Measurements from ENCODE around the gene GPR55. TPM values are rescaled to one million over a fixed set of nuclear protein-coding genes. Genes with fewer than 3 reads are reported as not detected.

The GPR55 gene
- total RNA-seq, 1 donor from 2014 or later = 0.57 TPM

DNA sequence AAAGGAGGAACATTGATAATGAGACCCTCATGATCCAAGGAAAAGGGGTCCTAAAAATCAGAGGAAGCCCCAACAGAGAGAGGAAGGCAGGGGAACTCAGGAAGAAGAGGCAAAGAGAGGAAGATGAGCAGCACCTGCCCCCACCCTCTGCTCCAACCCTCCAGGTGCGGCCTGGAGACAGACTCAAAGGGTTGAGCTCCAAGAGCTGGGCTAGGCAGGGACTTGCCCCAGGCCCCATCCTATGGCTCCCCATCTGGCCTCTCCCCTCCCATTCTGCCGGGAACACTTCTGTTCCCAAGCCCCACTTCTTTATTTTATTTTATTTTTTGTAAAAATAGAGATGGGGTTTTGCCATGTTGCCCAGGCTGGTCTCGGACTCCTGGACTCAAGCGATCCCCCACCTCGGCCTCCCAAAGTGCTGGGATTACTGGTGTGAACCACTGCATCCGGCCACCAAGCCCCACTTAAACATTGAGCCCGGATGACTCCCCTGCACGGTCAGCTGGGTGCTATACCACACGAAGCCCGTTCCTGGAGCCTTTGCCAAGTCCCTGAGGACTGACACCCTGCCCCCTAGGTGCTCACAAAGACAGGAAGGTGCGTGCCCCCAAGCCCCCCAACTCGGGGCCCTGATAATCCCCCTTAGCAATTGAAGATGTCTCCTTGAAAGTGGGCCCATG lies 3.8 kb upstream of the GPR55 start:
- Mint-ChIP-seq H3K4me3 (ENCODE audit: low read depth) (no peak overlapping the region), H3K27me3 (ENCODE audit: low read depth) (peaks cover 17% of the 10 kb centered on the region), H3K9me3 (no peaks in the 10 kb centered on the region), H3K27ac (peak overlapping the region; percentile 15), H3K36me3 (ENCODE audit: low read depth) (no peaks in the 10 kb centered on the region), H3K4me1 (ENCODE audit: low read depth) (peaks cover 29% of the 10 kb centered on the region)
- intact Hi-C loops (cut with micrococcal nuclease) = no loop called here
- no peak for DNase-seq (ENCODE audit: low spot score)

GRCh38 chr2:230927711-230928341 lies 2.8 kb upstream of the GPR55 start:
- no peak for DNase-seq (ENCODE audit: low spot score)
- Mint-ChIP-seq H3K36me3 (ENCODE audit: low read depth) (no peaks in the 10 kb centered on the region), H3K4me1 (ENCODE audit: low read depth) (peaks cover 38% of the 10 kb centered on the region), H3K27ac (no peak overlapping the region), H3K27me3 (ENCODE audit: low read depth) (peaks cover 26% of the 10 kb centered on the region), H3K4me3 (ENCODE audit: low read depth) (no peak overlapping the region), H3K9me3 (no peaks in the 10 kb centered on the region)
- intact Hi-C loops (cut with micrococcal nuclease) = no loop called here

GRCh38 chr2:230925879-230926765 lies 1.1 kb upstream of the GPR55 start:
- no peaks in the 10 kb centered on the region for H3K9me3 Mint-ChIP-seq
- H3K27me3 Mint-ChIP-seq (ENCODE audit: low read depth) = peaks cover 29% of the 10 kb centered on the region
- no peak overlapping the region for H3K27ac Mint-ChIP-seq
- peaks cover 37% of the 10 kb centered on the region for H3K4me1 Mint-ChIP-seq (ENCODE audit: low read depth)
- H3K36me3 Mint-ChIP-seq (ENCODE audit: low read depth) = no peaks in the 10 kb centered on the region
- DNase-seq (ENCODE audit: low spot score) = no peak
- intact Hi-C loops (cut with micrococcal nuclease) = loop anchor here (1.0 to 2.0 kb wide), 3 partner anchors 17 to 32 kb away; no protein-coding TSS in a partner anchor
- H3K4me3 Mint-ChIP-seq (ENCODE audit: low read depth) = no peak overlapping the region

- H3K27ac Mint-ChIP-seq = peak overlapping the region; percentile 78
- intact Hi-C loops (cut with micrococcal nuclease) = loop anchor here (2.0 kb wide), 2 partner anchors 17 to 19 kb away; no protein-coding TSS in a partner anchor
- no peaks in the 10 kb centered on the region for H3K9me3 Mint-ChIP-seq
- H3K27me3 Mint-ChIP-seq (ENCODE audit: low read depth) = peaks cover 31% of the 10 kb centered on the region
- DNase-seq (ENCODE audit: low spot score) = no peak
- H3K36me3 Mint-ChIP-seq (ENCODE audit: low read depth) = no peaks in the 10 kb centered on the region
- H3K4me1 Mint-ChIP-seq (ENCODE audit: low read depth) = peaks cover 43% of the 10 kb centered on the region
- peak overlapping the region; percentile 39 for H3K4me3 Mint-ChIP-seq (ENCODE audit: low read depth)
Observed at GRCh38 chr2:230925443-230925878, 419 bp upstream of the GPR55 start.

GRCh38 chr2:230924092-230924469 lies 961 bp downstream of the GPR55 start:
- no peak for DNase-seq (ENCODE audit: low spot score)
- Mint-ChIP-seq H3K9me3 (no peaks in the 10 kb centered on the region), H3K4me3 (ENCODE audit: low read depth) (peak overlapping the region; percentile 69), H3K27me3 (ENCODE audit: low read depth) (peaks cover 32% of the 10 kb centered on the region), H3K4me1 (ENCODE audit: low read depth) (peaks cover 54% of the 10 kb centered on the region), H3K36me3 (ENCODE audit: low read depth) (no peaks in the 10 kb centered on the region), H3K27ac (peak overlapping the region; percentile 14)
- intact Hi-C loops (cut with micrococcal nuclease) = loop anchor here (1.0 to 2.0 kb wide), 5 partner anchors 15 to 60 kb away; no protein-coding TSS in a partner anchor

DNA sequence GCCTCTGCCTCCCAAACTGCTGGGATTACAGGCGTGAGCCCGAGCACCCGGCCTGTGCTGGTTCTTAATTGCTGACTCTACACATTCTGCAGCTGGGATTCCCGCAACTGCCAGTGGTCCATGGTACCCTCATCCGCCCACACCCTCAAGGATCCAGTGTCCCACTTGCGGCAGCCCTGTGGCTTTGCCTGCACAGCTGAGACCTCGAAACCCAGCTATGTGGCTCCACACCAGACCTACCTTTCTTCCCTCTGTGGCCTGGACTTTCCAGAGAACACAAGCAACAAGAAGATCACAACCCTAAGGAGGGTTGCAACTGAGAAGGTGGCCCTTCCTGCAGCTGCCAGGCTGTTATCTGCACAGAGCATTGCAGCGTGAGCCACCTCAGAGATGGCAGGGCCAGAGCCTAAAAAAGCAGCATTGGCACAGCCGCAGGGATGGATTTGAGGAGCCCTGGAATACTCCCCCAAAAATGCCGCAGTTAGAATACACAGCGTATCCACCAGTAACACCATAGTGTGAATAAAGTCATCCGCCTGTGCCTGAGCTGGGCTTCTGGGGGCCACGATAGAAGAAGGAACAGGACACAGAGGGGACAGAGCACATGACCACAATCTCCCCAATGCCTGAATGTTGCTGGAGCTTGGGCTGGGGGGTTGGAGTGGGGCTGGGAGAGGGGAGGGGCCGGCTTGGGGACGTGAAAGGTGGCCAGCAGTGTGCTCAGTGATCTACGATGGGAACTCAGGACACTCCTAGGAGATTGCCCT lies 1.9 kb downstream of the GPR55 start:
- Mint-ChIP-seq H3K9me3 (no peaks in the 10 kb centered on the region), H3K27ac (peak overlapping the region; percentile 26), H3K36me3 (ENCODE audit: low read depth) (no peaks in the 10 kb centered on the region), H3K4me3 (ENCODE audit: low read depth) (peak overlapping the region; percentile 37), H3K27me3 (ENCODE audit: low read depth) (peaks cover 30% of the 10 kb centered on the region), H3K4me1 (ENCODE audit: low read depth) (peaks cover 59% of the 10 kb centered on the region)
- intact Hi-C loops (cut with micrococcal nuclease) = no loop called here
- no peak for DNase-seq (ENCODE audit: low spot score)

DNA sequence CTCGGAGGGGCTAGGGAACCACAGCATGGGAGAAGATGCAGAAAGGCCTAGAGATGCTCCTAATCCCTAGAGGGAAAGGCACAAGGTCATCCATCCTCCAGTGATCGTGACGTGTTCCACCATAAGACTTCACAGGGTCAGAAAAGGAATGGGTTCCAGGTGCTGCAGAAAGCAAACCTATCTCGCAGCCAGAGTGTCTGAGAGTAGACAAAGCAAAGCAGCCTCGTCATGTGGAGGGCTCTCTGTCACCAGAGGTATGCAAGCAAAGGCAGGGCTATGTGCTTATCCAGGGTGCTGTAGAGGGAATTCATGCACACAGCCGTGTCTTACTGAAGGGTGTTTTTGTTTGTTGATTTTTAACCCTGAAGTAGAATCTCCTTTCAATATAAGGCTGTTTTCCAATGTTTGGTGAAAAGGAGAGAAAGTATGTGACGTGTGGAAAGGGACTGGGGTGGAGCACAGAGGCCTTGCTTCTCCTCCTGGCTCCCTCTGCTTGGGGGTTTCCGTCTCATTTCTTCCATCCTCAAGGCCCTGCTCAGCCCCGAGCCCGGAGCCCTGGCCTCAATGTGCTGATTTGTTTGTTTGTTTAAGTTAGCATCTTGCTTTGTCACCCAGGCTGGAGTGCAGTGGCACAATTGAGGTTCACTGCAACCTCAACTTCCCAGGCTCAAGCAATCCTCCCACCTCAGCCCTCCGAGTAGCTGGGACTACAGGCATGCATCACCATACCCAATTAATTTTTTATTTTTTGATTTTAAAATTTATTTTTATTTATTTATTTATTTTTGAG lies 3.0 kb downstream of the GPR55 start:
- Mint-ChIP-seq H3K36me3 (ENCODE audit: low read depth) (no peaks in the 10 kb centered on the region), H3K4me1 (ENCODE audit: low read depth) (peaks cover 62% of the 10 kb centered on the region), H3K4me3 (ENCODE audit: low read depth) (no peak overlapping the region), H3K27me3 (ENCODE audit: low read depth) (peaks cover 34% of the 10 kb centered on the region), H3K9me3 (no peaks in the 10 kb centered on the region), H3K27ac (no peak overlapping the region)
- intact Hi-C loops (cut with micrococcal nuclease) = no loop called here
- no peak for DNase-seq (ENCODE audit: low spot score)

DNA sequence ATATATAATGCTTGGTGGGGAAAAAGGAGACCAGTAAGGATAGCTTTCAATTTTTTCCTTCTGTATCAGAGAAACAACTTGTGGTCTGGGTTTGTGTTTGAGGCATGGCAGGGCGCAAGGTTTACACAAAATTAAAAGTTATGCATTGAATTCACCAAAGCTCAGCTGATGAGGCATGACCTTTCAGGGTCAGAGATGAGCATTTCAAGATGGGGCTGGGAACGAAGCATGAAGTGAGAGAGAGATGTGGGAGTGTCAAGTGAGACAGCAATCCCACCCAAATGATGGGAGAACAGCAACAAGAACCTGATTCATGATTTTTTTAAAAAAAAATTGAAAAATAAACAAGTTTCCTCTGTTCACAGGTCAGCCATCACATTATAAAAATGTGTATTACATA lies 4.9 kb downstream of the GPR55 start:
- Mint-ChIP-seq H3K36me3 (ENCODE audit: low read depth) (no peaks in the 10 kb centered on the region), H3K4me1 (ENCODE audit: low read depth) (peaks cover 59% of the 10 kb centered on the region), H3K9me3 (no peaks in the 10 kb centered on the region), H3K4me3 (ENCODE audit: low read depth) (peak overlapping the region; percentile 19), H3K27ac (peak overlapping the region; percentile 47), H3K27me3 (ENCODE audit: low read depth) (peaks cover 47% of the 10 kb centered on the region)
- intact Hi-C loops (cut with micrococcal nuclease) = no loop called here
- DNase-seq (ENCODE audit: low spot score) = no peak

- Mint-ChIP-seq H3K36me3 (ENCODE audit: low read depth) (no peaks in the 10 kb centered on the region), H3K27me3 (ENCODE audit: low read depth) (peaks cover 46% of the 10 kb centered on the region), H3K4me1 (ENCODE audit: low read depth) (peaks cover 54% of the 10 kb centered on the region), H3K4me3 (ENCODE audit: low read depth) (no peak overlapping the region), H3K27ac (peak overlapping the region; percentile 47), H3K9me3 (no peaks in the 10 kb centered on the region)
- DNase-seq (ENCODE audit: low spot score) = no peak
- intact Hi-C loops (cut with micrococcal nuclease) = loop anchor here (1.0 kb wide), 2 partner anchors 11 to 55 kb away; no protein-coding TSS in a partner anchor
Observed at GRCh38 chr2:230919681-230920080, 5.4 kb downstream of the GPR55 start.

GRCh38 chr2:230919240-230919639 lies 5.8 kb downstream of the GPR55 start:
- Mint-ChIP-seq H3K4me1 (ENCODE audit: low read depth) (peaks cover 49% of the 10 kb centered on the region), H3K4me3 (ENCODE audit: low read depth) (no peak overlapping the region), H3K9me3 (no peaks in the 10 kb centered on the region), H3K36me3 (ENCODE audit: low read depth) (no peaks in the 10 kb centered on the region), H3K27me3 (ENCODE audit: low read depth) (peaks cover 47% of the 10 kb centered on the region), H3K27ac (peak overlapping the region; percentile 28)
- intact Hi-C loops (cut with micrococcal nuclease) = loop anchor here (1.0 kb wide), 2 partner anchors 11 to 55 kb away; no protein-coding TSS in a partner anchor
- DNase-seq (ENCODE audit: low spot score) = no peak

GRCh38 chr2:230916218-230916617 lies 8.8 kb downstream of the GPR55 start:
- Mint-ChIP-seq H3K9me3 (no peaks in the 10 kb centered on the region), H3K4me3 (ENCODE audit: low read depth) (no peak overlapping the region), H3K27me3 (ENCODE audit: low read depth) (peaks cover 44% of the 10 kb centered on the region), H3K4me1 (ENCODE audit: low read depth) (peaks cover 43% of the 10 kb centered on the region), H3K36me3 (ENCODE audit: low read depth) (no peaks in the 10 kb centered on the region), H3K27ac (no peak overlapping the region)
- intact Hi-C loops (cut with micrococcal nuclease) = no loop called here
- no peak for DNase-seq (ENCODE audit: low spot score)

Data from activated T-helper 2 cell treated with anti-CD3 and anti-CD28 coated beads, Interferon-gamma antibody, Interleukin-2, Interleukin-4, amounts not matched to agents 10 μg/mL and 5 μg/mL and 100 μg/mL, durations not matched to agents 14 hours and 24 hours and 36 hours (primary cell).